SK-N-MC (cell line): ENCODE data around the gene ARMC9.

Experiments
- EZH2 ChIP-seq: fragments of 200-600 bp; sonication (generic); IDR thresholded peaks from one replicate; pipeline ENCODE4 v1.6.1; 2017; ENCODE audit warnings: antibody characterized with exemption
- FOXP2 ChIP-seq: optimal IDR thresholded peaks from 2 replicates; pipeline ENCODE3; 2011; ENCODE audit warnings: mild to moderate bottlenecking, moderate library complexity; ENCODE audit not compliant: insufficient read depth; ENCODE audit errors: extremely low read length, control extremely low read depth

- TF ChIP-seq EZH2, result no peak
- TF ChIP-seq FOXP2, result no peak
Observed at GRCh38 chr2:231380307-231380706, 181.9 kb downstream of the ARMC9 start.
